Smooth muscle cell (in vitro differentiated cells): ENCODE measurements around the gene FNTB. TPM values are rescaled to one million over a fixed set of nuclear protein-coding genes. Genes with fewer than 3 reads are reported as not detected.

Experiments
- DNase-seq: peaks from one replicate; lab custom pipeline; 2025; ENCODE audit not compliant: unreplicated experiment; lab: John Stamatoyannopoulos, UW
- H2AFZ ChIP-seq: fragments of 200-600 bp; sonication (generic); 2 replicates; pipeline ENCODE4 v1.6.0; 2016; ENCODE audit warnings: antibody characterized with exemption, low read depth, mild to moderate bottlenecking
- H3F3A ChIP-seq: fragments of 200-600 bp; sonication (generic); 2 replicates; pipeline ENCODE4 v1.6.0; 2017; ENCODE audit warnings: antibody characterized with exemption, low read depth
- H3K27ac ChIP-seq: fragments of 200-600 bp; sonication (generic); 2 replicates; pipeline ENCODE4 v1.5.1; 2016; ENCODE audit warnings: low read depth, mild to moderate bottlenecking
- H3K27me3 ChIP-seq: fragments of 200-600 bp; sonication (generic); 2 replicates; pipeline ENCODE4 v1.6.1; 2016; ENCODE audit warnings: low read depth, mild to moderate bottlenecking
- H3K36me3 ChIP-seq: fragments of 200-600 bp; sonication (generic); 2 replicates; pipeline ENCODE4 v1.5.1; 2016; ENCODE audit warnings: low read depth
- H3K4me1 ChIP-seq: fragments of 200-600 bp; sonication (generic); 2 replicates; pipeline ENCODE4 v1.5.1; 2016; ENCODE audit warnings: low read depth
- H3K4me2 ChIP-seq: fragments of 200-600 bp; sonication (generic); 2 replicates; pipeline ENCODE4 v1.6.0; 2016; ENCODE audit warnings: mild to moderate bottlenecking
- H3K4me3 ChIP-seq: fragments of 200-600 bp; sonication (generic); 2 replicates; pipeline ENCODE4 v1.5.1; 2016; ENCODE audit warnings: mild to moderate bottlenecking
- H3K79me2 ChIP-seq: fragments of 200-600 bp; sonication (generic); 2 replicates; pipeline ENCODE4 v1.6.0; 2016; ENCODE audit warnings: low read depth, mild to moderate bottlenecking
- H3K9ac ChIP-seq: fragments of 200-600 bp; sonication (generic); 2 replicates; pipeline ENCODE4 v1.6.0; 2016; ENCODE audit warnings: low read depth
- H3K9me3 ChIP-seq: fragments of 200-600 bp; sonication (generic); replicated peaks from 2 replicates; pipeline ENCODE4 v1.5.1; 2016; ENCODE audit warnings: low read depth
- H4K20me1 ChIP-seq: fragments of 200-600 bp; sonication (generic); 2 replicates; pipeline ENCODE4 v1.6.0; 2016; ENCODE audit warnings: low read depth
- WGBS: methylation state at CpG from one replicate; pipeline ENCODE4 v1.1.7; 2016; ENCODE audit warnings: low lambda C conversion rate; 5-methylcytosine and 5-hydroxymethylcytosine counted together
- polyA plus RNA-seq: library from polyadenylated mRNA; unstranded; fragments of >200 nt; fragmentation: Nextera tagmentation; extraction: Ambion mirVana; gene quantifications from 2 replicates; pipeline ENCODE4 v1.2.1, GENCODE V29; 2016
- total RNA-seq: library from RNA; depleted of rRNA; stranded (reverse); fragments of >200 nt; gene quantifications from 2 replicates; pipeline ENCODE4 v1.2.3, GENCODE V29; 2014
- TF ChIP-seq, protein P1 (sequence below): fragments of 200-600 bp; sonication (generic); IDR thresholded peaks from 2 replicates; pipeline ENCODE4 v1.5.1; 2017; ENCODE audit warnings: borderline replicate concordance, mild to moderate bottlenecking, antibody characterized with exemption; ENCODE audit not compliant: insufficient read depth, poor library complexity, severe bottlenecking

The FNTB gene
- total and polyA plus RNA-seq, 2 experiments from 2014 or later: 9.3 to 16.3 TPM

DNA sequence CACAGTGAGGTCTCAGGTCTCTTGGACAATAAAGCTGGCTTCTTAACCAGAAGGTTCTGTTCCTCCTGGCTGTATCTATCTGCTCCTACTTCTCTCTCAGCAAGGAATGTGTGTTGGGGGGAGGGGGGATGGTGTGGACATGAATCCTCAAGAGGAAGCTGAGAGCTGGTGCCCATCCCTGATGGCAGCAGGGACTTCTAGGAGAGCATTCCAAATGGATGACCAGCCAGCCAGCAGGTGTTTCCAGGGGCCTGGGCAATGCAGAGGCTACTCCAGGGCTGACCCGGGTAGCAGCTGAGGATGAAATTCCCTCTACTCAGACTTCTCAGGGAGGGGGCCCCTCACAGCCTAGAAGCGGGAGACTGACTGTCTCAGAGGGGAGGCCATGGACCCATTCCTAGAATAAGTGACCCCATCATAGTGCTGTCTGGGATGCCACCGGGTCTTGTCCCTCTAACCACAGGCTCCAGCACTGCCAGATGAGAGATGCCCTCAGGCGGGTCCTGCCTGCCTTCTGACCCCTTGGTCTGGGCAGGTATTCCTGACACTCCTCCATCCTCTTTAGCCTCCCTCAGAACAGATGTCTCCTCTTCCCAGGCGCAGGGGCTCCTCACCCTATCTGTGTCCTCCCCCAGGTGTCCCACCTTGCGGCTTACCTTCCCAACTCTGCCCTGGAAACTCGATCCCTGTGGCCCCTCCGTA is 15.8 kb upstream of the FNTB start:
- H3K79me2 ChIP-seq: no peaks in the 10 kb centered on the region
- H3K4me3 ChIP-seq: peak overlapping the region; percentile 80
- no peaks in the 10 kb centered on the region for H3K9me3 ChIP-seq
- peak overlapping the region; percentile 98 for H3K4me2 ChIP-seq
- H3K27me3 ChIP-seq: no peaks in the 10 kb centered on the region
- no peak overlapping the region for H3K27ac ChIP-seq
- 41% methylated on average over 8 of the region's 8 CpGs for WGBS
- H4K20me1 ChIP-seq: peaks cover 13% of the 10 kb centered on the region
- no peak overlapping the region for H2AFZ ChIP-seq
- no peak overlapping the region for H3K9ac ChIP-seq
- DNase-seq: no peak
- TF ChIP-seq, protein P1, sequence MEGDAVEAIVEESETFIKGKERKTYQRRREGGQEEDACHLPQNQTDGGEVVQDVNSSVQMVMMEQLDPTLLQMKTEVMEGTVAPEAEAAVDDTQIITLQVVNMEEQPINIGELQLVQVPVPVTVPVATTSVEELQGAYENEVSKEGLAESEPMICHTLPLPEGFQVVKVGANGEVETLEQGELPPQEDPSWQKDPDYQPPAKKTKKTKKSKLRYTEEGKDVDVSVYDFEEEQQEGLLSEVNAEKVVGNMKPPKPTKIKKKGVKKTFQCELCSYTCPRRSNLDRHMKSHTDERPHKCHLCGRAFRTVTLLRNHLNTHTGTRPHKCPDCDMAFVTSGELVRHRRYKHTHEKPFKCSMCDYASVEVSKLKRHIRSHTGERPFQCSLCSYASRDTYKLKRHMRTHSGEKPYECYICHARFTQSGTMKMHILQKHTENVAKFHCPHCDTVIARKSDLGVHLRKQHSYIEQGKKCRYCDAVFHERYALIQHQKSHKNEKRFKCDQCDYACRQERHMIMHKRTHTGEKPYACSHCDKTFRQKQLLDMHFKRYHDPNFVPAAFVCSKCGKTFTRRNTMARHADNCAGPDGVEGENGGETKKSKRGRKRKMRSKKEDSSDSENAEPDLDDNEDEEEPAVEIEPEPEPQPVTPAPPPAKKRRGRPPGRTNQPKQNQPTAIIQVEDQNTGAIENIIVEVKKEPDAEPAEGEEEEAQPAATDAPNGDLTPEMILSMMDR: no peak
- H3K36me3 ChIP-seq: no peaks in the 10 kb centered on the region
- H3F3A ChIP-seq: no peaks in the 10 kb centered on the region
- H3K4me1 ChIP-seq: no peaks in the 10 kb centered on the region

DNA sequence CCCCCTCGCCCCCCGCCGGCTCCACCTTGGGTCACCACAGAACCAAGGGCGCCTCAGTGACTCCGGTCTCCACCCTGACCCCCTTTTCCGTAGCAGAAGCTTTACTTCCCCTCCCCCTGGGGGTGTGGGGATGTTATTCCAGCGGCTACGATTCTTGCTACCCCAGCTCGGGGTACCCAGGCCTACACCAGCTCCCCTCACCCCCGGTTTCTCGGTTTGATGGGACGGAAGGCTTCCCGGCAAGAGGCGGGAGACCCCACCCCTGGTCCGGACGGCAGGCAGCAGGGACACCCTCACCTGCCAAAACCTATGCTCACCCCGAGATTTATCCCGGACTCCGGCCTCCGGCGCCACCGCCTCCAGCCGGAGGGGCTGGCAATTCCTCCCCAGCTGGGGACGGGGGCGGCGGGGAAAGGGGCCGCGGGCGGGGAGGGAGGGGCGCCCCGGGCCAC is 15.2 kb upstream of the FNTB start:
- H3K4me2 ChIP-seq: peak overlapping the region; percentile 98
- DNase-seq: no peak
- peak overlapping the region; percentile 34 for H3K9ac ChIP-seq
- peak overlapping the region; percentile 75 for H2AFZ ChIP-seq
- TF ChIP-seq, protein P1: no peak
- no peaks in the 10 kb centered on the region for H3K9me3 ChIP-seq
- WGBS: 3% methylated on average over 22 of the region's 31 CpGs
- no peaks in the 10 kb centered on the region for H3F3A ChIP-seq
- no peaks in the 10 kb centered on the region for H3K36me3 ChIP-seq
- no peak overlapping the region for H3K27ac ChIP-seq
- no peaks in the 10 kb centered on the region for H3K27me3 ChIP-seq
- H4K20me1 ChIP-seq: peaks cover 13% of the 10 kb centered on the region
- peak overlapping the region; percentile 80 for H3K4me3 ChIP-seq
- no peaks in the 10 kb centered on the region for H3K4me1 ChIP-seq
- H3K79me2 ChIP-seq: no peaks in the 10 kb centered on the region

DNA sequence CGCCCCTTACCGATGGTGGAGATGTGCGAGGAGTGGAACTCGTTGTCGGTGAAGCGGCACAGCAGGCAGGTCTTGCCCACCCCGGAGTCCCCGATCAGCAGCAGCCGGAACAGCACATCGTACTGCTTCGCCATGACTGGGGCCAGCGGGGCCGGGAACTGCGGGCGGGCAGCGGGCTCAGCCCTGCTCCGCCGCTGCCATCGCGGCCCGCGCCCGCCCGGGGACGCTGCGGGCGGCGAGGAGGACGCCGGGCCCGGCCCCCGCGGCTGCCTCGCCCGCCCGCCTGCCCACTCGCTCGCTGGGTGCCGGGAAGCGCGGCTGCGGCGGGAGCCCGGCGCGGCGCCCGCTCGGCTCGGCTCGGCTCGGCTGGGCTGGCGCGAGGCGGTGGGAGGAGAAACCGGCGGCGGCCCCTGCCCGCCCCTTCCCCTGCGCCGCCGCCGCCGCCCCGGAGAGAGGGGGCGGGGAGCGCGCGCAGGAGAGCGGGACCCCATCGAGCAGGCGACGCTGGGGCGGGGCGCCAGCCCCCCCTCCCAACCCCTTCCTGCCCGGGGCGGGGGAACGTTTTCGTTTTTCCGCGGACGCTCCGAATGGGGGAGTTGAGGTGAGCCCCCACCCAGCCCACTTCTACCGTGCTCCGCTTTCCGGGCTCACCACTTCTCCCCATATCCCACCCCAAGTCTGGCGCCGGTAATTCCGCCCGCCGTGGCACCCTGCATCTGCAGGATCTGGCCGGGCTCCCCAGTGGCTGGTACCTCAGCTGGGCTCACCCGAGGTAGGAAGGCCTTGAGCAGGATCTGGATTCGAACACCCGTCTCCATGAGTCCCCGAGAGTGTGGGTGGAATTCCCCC is 14.5 kb upstream of the FNTB start, which contains the start of gene RAB15:
TSS of gene RAB15 (minus strand) at position 394 of the 849 bp plus-strand sequence. CDS start at position 134, 260 bp downstream.
- H3K27me3 ChIP-seq: no peaks in the 10 kb centered on the region
- no peaks in the 10 kb centered on the region for H3F3A ChIP-seq
- H3K79me2 ChIP-seq: no peaks in the 10 kb centered on the region
- peaks cover 13% of the 10 kb centered on the region for H4K20me1 ChIP-seq
- H3K4me3 ChIP-seq: peak within 1 kb of the TSS; percentile 80
- H3K9me3 ChIP-seq: no peaks in the 10 kb centered on the region
- H3K27ac ChIP-seq: no peak within 1 kb of the TSS
- WGBS: 3% methylated on average over 47 of the region's 96 CpGs
- H3K36me3 ChIP-seq: no peaks in the 10 kb centered on the region
- peak within 1 kb of the TSS; percentile 34 for H3K9ac ChIP-seq
- peak within 1 kb of the TSS; percentile 77 for H2AFZ ChIP-seq
- H3K4me1 ChIP-seq: no peaks in the 10 kb centered on the region
- peak within 1 kb of the TSS; percentile 98 for H3K4me2 ChIP-seq
- TF ChIP-seq, protein P1: no peak
- peak; percentile 25 for DNase-seq
